ENCODE measurements around the gene NCOR1.

DNA sequence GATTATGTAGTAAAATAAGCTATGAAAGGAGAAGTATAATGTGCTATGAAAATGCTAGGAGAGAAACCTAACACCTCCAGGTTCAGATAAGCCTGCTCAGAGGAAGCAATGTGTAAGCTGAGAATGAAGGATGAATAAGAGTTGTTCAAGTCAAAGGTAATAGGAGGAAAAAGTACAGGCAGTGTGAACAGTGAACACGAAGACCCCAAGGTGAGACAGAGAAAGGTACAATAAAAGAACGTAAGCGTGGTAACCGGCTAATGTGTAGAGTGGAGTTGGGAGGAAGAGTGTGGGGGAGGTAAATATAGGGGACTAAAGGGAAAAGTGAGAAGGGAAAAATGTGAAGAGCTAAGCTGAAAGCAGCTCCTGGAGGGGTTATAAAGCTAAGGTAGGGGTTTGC is 141.5 kb downstream of the NCOR1 start:
- no peak for TF ChIP-seq EZH2 (IDR thresholded peaks at IDR 0.05; ENCODE audit: low read depth)
- TF ChIP-seq, protein P1, sequence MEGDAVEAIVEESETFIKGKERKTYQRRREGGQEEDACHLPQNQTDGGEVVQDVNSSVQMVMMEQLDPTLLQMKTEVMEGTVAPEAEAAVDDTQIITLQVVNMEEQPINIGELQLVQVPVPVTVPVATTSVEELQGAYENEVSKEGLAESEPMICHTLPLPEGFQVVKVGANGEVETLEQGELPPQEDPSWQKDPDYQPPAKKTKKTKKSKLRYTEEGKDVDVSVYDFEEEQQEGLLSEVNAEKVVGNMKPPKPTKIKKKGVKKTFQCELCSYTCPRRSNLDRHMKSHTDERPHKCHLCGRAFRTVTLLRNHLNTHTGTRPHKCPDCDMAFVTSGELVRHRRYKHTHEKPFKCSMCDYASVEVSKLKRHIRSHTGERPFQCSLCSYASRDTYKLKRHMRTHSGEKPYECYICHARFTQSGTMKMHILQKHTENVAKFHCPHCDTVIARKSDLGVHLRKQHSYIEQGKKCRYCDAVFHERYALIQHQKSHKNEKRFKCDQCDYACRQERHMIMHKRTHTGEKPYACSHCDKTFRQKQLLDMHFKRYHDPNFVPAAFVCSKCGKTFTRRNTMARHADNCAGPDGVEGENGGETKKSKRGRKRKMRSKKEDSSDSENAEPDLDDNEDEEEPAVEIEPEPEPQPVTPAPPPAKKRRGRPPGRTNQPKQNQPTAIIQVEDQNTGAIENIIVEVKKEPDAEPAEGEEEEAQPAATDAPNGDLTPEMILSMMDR (conservative IDR thresholded peaks at IDR 0.05) = no peak
